HG03045 (cell line): ENCODE data around the gene MORF4L1.
"Not testable (repeated sequence)": the region's sequence is repeated elsewhere in the genome, so short reads cannot be mapped to it uniquely, and the experiment has no call there.

Experiments used
- ATAC-seq: cut with Tn5 transposase; IDR thresholded peaks from one replicate; pipeline ENCODE4 v1.9.1; 2021; ENCODE audit warnings: mild to moderate bottlenecking, moderate library complexity; ENCODE audit not compliant: unreplicated experiment

The MORF4L1 gene

DNA sequence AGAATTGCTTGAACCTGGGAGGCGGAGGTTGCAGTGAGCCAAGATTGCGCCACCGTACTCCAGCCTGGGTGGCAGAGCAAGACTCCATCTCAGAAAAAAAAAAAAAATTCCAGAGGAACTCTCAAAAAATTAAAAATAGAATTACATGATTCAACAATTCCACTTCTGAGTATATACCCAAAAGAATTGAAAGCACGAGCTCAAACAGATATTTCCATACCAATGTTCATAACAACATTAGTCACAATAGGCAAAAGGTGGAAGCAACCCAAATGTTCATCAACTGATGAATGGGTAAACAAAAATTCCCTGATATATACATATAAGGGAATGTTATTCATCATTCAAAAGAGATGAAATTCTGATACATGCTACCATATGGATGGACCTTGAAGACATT, 16.9 kb upstream of the MORF4L1 start:
- no peak for ATAC-seq

DNA sequence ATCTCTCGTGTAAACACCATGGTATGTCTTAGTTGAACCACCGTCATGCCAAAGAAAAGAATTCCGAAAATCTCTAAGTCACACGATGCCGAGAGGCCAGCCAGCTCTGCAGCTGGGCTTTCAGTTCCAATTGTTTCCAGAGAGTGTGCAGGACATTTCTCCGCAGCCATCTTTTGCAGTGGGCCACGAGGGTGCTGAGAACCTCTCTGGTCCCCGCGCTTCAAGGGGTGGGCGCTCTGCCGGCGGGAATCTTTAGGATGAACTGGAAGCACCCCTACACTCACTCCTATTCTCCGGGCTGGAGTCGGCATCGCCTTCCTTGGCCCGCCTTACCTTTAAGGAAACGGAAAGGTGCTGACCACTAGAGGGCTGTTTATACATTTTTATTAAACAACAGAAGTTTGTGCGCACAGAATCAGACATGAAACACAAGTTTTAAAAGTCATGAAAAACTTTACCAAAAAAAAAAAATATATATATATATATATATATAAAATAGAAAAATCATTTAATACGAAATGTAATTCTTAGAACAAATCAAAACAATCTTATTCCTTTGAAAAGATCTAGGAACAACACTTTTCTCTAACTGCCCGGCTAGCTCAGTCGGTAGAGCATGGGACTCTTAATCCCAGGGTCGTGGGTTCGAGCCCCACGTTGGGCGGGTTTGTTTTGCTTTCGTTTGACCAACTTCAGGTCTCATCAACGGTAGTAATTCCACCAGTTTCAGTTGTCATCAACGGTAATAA, 12.5 kb upstream of the MORF4L1 start:
- peak; percentile 79 for ATAC-seq

DNA sequence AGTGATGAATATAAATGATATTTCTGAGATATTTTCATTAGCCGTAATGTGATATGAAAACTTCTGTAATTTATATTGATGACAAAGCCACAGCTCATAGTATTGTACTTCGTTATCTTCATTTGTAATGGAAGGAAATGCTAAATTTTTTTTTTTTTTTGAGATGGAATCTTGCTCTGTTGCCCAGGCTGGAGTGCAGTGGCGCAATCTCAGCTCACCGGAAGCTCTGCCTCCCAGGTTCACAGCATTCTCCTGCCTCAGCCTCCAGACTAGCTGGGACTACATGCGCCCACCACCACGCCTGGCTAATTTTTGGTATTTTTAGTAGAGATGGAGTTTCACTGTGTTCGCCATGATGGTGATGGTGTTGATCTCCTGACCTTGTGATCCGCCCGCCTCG, 7.1 kb upstream of the MORF4L1 start:
- not testable (repeated sequence) for ATAC-seq

DNA sequence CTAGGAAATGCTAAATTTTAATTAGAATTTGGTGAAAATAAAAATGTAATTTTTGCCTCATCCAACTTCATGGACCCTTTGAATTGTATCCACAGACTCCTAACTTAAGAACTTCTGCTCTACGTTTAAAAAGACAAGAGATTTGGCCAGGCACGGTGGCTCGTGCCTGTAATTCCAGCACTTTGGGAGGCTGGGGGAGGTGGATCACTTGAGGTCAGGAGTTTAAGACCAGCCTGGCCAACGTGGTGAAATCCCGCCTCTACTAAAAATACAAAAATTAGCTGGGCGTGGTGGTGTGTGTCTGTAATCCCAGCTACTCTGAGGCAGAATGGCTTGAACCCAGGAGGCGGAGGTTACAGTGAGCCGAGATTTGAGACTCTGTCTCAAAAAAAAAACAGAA, 6.7 kb upstream of the MORF4L1 start:
- ATAC-seq, result not testable (repeated sequence)

DNA sequence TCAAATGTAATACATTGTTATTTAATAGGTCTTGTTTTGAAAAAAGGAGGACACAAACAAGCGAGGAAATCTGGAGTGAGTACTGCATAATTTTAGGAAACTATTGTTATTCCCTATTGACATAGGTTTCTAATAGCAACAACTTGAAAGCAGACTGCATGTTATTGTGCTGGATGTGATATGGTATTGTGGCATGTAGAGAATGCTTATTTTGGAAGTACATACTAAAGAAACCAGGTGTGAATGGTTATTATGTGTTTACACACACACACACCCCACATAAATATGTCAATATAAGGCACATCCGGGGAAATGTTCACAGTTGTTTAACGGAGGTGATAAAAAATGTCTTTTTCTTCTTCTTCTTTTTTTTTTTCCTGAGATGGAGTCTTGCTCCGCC, 5.9 kb upstream of the MORF4L1 start:
- ATAC-seq, result no peak

DNA sequence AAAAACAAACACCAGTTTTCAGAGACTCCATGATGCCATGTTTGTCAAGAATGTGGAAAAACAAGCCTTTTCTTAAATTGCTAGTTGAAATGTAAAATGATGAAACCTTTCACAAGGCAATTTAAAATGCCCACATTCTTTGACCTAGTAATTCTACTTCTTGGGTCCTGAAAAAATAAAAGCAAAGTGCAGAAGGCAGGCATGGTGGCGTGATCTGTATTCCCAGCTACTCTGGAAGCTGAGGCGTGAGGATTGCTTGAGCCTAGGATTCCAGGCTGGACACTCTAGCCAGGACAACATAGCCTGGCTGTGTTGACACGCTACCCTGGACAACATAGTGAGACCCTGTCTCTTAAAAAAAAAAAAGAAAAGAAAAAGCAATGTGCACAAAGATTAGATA, 4.3 kb upstream of the MORF4L1 start:
- no peak for ATAC-seq

DNA sequence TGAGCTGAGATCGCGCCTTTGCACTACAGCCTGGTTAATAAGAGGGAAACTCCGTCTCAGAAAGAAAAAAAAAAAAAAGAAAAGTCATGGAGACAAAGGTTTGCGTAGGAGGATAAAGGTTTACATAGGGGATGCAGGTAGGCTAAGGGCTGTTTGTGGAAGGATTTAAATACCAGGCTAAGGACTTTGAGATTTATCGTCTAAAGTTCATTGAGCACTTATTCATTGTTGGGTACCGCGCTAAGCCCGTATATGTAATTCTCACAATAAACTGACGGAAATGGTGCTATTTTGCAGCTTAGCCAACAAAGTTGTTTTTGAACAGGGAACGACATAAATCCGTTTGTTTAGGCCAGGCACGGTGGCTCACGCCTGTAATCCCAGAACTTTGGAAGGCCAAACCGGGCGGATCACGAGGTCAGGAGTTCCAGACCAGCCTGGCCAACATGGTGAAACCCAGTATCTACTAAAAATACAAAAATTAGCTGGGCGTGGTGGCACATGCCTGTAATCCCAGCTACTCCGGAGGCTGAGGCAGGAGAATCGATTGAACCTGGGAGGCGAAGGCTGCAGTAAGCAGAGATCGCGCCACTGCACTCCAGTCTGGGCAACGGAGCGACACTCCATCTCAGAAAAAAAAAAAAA, 1.1 kb upstream of the MORF4L1 start:
- ATAC-seq, result not testable (repeated sequence)

DNA sequence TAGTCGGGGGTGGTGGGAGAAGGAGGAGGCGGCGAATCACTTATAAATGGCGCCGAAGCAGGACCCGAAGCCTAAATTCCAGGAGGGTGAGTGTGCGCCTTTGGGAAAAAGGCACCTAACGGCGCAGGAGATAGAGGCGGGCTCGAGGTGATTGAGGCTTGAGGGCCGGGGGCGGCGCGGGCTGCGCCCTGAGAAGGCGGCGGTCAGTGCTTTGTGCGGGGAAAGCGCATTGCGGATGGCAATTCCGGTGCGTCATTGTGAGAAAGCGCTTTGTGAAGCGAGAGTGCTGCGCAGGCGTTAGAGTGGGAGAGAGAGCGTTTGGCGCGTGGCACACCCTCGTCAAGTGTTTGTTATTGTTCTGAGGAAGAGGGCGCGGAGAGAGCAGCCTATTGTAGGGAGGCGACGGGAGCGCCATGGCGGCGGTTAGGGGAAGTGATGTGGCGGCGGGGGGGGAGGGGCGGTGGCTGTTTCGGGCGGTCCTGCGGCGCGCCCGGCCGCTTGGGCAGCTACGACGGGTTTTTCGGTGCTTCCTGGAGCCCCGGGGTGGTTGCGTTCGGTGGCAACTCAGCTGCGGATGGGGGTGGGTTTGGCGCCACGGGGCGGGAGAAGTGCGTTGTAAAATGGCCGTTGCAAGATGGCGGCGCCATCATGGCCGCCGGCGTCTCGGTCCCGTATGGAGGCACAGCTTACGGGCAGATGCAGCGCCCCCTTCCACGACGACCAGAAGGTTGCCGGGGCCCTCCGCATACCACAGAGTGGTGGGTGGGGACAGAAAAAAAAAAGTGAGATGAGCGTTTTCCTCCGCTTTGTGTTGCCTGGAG, 492 bp downstream of the MORF4L1 start:
- peak; percentile 75 for ATAC-seq

DNA sequence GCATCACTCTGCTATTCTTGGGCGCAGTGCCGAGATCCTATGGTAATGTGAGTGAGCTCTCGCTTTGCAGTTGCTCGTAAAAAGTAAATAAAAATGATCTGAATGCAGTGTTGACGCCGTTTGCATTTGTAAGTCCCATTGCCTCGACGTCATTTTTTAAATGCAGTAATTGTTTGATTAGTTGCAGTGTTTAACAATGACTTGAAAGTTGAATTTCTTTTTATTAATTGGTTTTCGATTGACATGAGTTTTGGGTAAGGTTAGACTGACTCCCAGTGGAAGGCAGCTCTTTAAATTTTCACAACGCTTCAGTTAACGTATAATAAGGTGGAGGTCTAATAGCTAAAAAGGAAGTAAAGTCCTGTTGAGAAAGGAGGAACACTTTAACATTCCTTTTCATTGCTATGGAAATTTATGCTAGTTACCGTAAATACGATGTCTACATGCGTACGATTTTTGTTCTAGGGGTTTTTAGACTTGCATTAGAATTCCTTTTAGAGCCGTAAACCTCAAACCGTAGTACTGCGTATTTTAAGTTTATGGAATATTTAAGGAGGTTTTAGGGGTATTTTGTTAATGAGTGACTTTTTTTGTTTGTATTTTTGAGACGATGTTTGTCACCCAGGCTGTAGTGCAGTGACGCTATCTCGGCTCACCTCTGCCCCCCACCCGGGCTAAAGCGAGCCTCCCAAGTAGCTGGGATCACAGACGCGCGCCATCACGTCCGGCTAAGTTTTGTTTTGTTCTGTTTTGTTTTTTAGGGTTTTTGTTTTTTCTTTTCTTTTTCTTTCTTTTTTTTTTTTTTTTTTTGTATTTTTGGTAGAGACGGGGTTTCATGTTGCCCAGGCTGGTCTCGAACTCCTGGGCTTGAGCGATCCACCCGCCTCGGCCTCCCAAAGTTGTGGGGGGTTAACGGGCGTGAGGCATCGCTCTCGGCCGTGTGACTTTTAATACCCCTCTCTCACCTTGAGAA, 1.4 kb downstream of the MORF4L1 start:
- ATAC-seq, result no peak

DNA sequence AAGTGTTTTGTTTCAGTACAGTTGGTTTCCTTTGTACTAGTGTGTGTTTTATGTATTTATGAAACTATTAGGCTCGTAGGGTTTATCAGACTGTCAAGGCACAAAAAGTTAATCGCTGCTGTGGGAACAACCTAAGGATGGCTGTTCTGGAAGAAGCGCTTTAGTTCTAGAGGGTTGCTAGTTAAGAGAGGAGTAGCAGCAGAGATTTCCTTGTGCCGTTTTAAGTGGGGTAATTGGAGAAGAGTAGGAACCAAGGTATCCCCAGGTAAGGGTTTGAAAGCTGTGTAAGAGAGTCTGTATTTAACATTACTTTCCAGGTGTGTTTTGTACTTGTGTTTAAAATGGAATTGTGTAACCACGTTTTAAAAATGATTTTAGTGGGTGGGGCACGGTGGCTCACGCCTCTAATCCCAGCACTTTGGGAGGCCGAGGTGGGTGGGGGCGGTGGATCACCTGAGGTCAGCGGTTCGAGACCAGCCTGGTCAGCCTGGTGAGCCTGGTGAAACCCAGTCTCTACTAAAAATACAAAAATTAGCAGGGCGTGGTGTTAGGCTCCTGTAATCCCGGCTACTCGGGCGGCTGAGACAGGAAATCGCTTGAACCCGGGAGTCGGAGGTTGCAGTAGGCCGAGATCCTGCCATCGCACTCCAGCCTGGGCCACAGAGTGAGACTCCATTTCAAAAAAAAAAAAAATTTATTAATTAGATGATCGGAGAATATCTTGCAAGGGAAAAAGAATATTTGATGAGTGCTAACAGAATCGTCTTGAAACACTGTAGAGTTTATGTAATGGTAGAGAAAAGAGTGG, 2.6 kb downstream of the MORF4L1 start:
- no peak for ATAC-seq

DNA sequence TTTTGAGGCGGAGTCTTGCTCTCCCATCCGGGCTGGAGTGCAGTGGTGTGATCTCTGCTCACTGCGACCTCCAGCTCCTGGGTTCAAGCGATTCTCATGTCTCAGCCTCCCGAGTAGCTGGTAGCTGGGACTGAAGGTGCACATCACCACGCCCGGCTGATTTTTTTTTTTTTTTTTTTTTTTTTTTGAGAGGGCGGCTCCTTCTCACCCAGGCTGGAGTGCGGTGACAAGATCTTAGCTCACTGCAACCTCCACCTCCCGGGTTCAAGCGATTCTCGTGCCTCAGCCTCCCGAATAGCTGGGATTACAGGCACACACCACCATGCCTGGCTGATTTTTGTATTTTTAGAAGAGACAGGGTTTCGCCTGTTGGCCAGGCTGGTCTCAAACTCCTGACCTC, 4.3 kb downstream of the MORF4L1 start:
- not testable (repeated sequence) for ATAC-seq

DNA sequence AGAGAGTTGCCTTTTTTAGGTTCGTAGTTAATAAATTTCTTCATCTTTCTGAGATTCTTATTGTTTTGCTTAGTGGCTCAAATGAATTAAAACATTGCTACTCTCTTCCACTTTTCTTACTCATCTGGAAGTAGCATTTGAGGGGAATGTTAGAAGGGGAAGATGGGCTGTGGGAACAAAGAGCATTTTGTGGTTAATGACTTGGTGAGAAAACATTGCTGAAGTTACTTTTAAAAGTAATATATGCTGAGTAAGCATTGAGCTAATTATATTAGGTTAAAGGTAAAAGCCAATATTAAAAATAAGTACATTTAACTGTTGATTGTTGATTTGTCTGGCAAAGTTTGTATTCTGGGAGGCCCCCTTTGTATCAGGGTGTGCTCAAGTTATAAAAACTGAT, 5.7 kb downstream of the MORF4L1 start:
- ATAC-seq, result no peak

DNA sequence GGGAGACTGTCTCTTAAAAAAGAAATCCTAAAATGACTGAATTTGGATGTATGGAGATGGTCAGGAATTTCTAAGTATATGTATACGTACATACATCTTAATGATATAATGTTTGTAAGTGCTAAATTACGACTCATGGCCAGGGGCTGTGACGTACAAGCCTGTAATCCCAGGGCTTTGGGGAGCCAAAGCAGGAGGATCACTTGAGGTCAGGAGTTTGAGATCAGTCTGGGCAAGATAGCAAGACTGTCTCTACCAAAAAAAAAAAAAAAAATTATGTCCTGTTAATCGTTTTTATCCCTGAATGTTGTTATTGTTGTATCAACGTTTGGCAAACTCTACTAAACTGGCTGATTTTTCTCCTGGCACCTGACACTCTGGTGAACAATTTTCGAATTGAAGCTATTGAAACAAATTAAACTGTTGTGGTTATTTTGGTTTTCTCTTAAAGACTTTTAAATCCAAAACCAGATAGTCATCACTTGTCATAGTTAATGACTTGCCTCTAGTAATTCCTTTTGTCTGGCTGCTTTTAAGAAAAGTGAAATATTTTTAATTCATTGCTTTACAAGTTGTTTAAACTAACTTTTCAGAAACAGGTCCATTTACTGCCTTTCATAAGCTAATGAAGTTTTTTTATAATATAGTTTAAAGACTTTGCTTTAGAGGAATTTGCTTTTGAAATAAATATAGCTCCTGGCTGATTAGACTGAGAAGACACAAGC, 7.0 kb downstream of the MORF4L1 start:
- ATAC-seq, result no peak

DNA sequence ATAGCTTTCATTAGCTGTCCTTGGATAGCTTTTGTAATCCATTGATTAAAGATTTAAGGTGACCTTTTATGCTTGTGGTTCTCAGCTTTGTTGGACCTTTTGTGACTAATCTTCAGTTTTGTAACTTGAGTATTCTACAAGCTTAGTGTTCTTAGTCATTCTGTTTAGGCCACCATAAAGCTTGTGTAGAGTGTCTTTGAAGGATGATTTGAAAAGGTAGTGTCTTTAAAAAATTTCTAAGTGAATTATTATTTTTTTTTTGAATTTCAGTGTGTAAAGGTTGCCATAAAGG, 7.5 kb downstream of the MORF4L1 start:
- no peak for ATAC-seq

DNA sequence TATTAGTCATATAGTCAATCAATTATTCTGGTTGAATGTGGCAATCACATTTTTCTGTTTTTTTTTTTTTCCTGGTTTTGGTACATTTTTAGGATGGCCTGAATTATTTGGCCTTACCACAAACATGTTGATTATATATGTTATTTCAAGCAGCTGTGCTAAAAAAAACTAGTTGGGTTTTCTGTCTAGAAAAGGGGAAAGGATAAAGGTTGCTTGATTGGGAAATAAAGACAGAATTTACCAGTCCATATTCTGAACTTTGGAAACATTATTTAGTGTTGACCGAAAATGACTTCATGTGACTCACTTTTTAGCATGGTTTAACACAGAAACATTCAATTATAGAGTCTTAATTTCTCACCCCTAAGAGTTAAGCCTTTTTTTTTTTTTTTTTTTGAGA, 8.1 kb downstream of the MORF4L1 start:
- ATAC-seq, result no peak

DNA sequence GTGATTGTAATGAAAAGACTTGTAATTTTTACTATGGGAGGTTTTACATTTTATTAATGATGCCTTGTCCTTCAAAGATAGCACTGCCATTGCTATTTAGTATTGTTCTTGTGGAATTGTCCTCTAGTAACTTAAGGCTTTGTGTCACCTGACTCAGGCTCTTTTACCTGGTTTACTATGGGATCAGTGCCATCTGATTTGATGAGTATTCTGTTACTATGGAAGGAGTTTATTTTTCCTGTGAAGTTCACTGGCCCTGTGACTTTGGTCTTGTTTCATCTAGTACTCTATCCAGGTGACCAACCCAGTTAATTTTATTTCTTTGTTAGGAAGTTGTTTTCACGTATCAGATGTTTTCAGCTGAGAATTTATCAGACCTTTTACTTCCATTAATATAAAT, 9.0 kb downstream of the MORF4L1 start:
- no peak for ATAC-seq

DNA sequence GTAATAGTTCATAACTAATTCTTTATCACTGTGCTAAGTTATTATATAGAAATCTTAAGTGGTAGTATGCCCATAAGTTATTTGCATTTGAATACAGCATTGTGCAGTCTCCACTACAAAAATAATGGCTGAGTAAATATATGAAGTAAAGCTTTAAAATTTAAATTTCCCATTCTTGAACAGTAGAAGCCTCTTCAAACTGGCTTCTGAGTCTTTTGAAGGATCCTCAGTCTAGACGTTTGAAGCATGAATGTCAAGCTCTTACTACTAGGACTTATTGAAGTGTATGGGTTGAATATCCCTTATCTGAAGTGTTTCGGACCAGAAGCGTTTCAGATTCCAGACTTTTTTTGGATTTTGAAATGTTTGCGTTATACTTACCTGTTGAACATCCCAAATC, 16.3 kb downstream of the MORF4L1 start:
- no peak for ATAC-seq

DNA sequence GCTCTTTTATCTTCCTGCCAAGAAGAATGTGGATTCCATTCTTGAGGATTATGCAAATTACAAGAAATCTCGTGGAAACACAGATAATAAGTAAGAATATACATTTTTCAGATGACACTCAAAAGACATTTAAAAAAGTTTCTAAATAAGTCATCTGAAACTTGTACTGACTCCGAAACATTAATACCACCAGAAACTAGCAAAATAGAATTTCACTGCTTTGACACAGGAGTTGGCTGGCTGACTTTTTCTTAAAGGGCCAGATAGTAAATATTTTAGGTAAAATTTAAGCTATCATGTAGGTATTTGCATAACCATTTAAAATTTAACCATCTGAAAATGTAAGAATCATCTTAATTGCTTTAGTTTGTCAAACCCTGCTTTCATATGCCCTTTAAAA, 20.8 kb downstream of the MORF4L1 start:
- no peak for ATAC-seq

DNA sequence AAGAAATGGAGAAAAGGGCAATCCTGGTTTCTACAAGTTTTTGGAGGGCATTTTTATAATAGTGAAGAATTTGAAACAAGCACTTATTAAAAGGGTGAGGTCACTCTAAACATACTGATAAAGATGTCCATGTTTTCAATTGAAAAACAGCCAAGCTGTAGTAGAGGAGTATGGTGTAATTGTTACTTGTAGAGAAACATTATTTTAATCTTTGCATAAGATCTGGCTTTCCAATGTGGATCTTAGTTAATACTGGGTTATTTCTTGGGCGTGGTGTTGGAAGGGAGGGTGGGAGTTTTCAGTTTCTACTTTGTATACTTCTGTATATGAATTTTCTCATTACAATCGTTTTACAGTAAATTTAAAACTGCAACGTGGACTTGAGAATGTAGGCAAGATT, 22.8 kb downstream of the MORF4L1 start:
- ATAC-seq, result no peak
